ENCODE measurements around the gene RABEP2.

Gene RABEP2

DNA sequence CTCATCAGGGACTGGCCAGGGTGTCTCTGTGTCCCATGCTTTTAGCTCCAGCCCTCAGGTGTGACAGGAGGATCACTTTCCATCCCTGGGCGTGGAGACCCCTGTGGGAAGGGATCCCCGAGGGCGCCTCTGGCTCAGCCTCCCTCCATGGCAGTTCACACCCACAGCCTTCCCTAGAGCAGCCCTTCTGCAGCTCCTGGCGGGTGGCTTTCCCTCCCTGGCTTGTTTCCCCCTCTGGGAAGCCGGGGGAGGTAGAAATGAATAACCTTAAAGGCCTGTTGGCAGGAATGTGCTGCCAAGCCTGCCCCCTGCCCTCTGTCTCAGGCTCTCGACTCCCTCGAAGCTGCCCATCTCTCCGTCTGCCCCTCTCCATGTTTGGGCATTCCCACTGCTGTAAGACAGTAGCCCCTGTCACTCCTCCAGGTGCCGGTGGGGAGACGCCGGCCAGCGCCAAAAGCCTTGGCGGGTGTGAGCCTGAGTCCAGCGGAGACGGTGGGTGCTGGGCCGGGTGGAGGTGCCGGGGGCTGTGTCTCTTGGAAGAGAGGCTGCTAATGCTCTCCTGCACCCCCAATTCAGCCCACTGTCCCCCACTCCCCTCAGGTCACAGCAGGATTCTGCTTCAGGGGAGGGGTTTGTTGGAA is 48.9 kb downstream of the RABEP2 start:
- H3K36me3 ChIP-seq = peaks cover 16 to 36% (median 32%) of the 10 kb centered on the region in 3 donors
- H3K9me3 ChIP-seq = no peaks in the 10 kb centered on the region
- intact Hi-C loops (cut with DNase I; ENCODE audit: low total_unique reads) = no loop called here
- no peak overlapping the region for H3K4me3 ChIP-seq
- peaks cover 0 to 18% (median 12%) of the 10 kb centered on the region in 4 donors for H3K4me1 ChIP-seq
- no peak for DNase-seq
- TF ChIP-seq, protein P1, sequence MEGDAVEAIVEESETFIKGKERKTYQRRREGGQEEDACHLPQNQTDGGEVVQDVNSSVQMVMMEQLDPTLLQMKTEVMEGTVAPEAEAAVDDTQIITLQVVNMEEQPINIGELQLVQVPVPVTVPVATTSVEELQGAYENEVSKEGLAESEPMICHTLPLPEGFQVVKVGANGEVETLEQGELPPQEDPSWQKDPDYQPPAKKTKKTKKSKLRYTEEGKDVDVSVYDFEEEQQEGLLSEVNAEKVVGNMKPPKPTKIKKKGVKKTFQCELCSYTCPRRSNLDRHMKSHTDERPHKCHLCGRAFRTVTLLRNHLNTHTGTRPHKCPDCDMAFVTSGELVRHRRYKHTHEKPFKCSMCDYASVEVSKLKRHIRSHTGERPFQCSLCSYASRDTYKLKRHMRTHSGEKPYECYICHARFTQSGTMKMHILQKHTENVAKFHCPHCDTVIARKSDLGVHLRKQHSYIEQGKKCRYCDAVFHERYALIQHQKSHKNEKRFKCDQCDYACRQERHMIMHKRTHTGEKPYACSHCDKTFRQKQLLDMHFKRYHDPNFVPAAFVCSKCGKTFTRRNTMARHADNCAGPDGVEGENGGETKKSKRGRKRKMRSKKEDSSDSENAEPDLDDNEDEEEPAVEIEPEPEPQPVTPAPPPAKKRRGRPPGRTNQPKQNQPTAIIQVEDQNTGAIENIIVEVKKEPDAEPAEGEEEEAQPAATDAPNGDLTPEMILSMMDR (IDR thresholded peaks at IDR 0.05) = no peak
- no peak overlapping the region for H3K27ac ChIP-seq
- H3K27me3 ChIP-seq = peaks cover 0 to 2% of the 10 kb centered on the region in 2 donors

DNA sequence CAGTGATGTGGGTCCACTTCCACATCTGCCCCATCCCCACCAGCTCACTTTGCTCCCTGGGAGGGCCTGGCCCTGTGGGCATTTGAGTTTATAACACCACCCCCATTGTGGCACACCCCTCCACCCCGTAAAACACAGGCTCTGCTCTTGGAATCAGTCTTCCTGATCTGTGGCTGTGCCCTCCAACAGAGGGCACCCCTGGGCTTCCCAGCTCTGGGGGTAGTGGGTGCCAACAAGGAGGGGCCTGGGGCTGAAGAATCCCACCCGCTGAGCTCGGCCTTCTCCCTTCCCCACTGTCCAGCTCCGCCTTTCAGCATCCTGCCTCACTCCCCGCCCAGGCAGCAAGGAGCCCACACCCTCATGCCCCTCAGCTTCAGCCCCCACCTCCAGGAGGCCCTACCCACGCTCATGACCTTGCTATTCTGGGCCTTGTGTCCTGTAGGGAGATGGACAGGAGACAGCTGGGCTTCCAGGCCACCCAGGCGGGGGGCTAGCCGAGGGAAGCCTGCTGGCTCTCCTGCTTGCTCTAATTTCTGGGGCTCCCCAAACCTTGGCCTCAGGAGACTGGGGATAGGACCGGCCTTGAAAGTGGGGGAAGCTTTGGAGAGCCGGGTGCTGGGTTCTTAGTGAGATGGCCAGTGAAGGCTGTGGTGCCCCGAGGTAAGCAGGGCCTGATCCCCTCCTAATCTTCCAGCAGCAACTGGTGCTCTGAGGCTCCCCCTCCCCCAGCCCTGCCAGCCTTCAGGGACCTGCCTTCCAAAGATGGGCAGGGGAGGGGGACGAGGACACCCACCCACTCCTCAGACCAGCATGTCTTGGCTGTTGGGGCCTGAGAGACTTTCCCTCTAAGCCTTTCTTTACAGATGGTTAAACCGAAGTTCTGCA is 49.7 kb downstream of the RABEP2 start:
- peaks cover 0 to 16% (median 10%) of the 10 kb centered on the region in 4 donors for H3K4me1 ChIP-seq
- intact Hi-C loops (cut with DNase I; ENCODE audit: low total_unique reads) = no loop called here
- no peak overlapping the region for H3K27ac ChIP-seq
- DNase-seq = no peak
- no peak overlapping the region for H3K4me3 ChIP-seq
- TF ChIP-seq, protein P1 (IDR thresholded peaks at IDR 0.05) = no peak
- H3K27me3 ChIP-seq = no peaks in the 10 kb centered on the region
- H3K9me3 ChIP-seq = no peaks in the 10 kb centered on the region
- peaks cover 23 to 44% (median 39%) of the 10 kb centered on the region in 3 donors for H3K36me3 ChIP-seq

DNA sequence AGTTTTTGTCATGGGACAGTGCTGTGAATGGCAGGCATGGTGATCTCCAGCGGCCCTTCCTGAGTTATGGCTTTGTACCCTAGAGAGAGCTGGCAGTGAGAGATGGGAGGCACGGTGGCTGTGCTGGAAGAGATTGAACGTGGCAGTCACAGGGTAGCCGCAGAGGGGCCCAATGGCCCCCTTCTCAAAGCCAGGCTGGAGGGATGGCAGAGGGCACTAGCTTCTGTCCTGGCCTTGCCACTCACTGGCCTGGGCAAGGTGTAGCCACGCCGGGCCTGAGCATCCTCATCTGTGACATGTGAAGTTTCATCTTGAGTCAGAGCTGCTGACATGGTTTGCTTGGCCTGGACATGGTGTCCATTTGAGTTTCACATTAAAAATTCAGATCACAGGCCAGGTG is 50.6 kb downstream of the RABEP2 start:
- TF ChIP-seq, protein P1 (IDR thresholded peaks at IDR 0.05) = no peak
- intact Hi-C loops (cut with DNase I; ENCODE audit: low total_unique reads) = no loop called here
- Histone ChIP-seq H3K27me3 (no peaks in the 10 kb centered on the region), H3K27ac (no peak overlapping the region), H3K36me3 (peaks cover 31 to 54% (median 49%) of the 10 kb centered on the region in 3 donors), H3K4me1 (peaks cover 0 to 6% (median 5%) of the 10 kb centered on the region in 4 donors), H3K9me3 (no peaks in the 10 kb centered on the region), H3K4me3 (no peak overlapping the region)
- DNase-seq = no peak

DNA sequence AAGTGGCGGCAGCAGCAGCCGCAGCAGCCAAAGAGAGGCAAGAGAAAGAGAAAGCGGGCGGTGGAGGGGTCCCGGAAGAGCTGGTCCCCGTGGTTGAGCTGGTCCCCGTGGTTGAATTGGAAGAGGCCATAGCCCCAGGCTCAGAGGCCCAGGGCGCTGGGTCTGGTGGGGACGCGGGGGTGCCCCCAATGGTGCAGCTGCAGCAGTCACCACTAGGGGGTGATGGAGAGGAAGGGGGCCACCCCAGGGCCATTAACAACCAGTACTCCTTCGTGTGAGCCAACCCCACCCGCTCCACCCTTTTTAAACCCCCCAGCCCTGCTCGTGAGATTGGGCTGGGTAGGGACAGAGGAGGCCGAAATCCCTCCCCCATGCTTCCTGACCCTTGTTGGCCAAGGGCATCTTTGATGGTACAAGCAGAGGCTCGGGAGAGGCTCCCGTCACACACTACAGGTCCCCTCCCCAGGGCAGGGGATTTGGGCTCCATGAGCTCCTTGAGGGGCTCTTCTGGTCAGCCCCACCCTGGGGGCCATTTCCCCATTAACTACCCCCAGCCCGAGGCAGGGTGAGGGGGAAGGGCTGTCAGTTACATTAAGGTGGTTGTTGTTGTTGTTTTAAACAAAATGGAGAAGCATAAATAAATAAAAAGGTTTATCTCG is 51.4 kb downstream of the RABEP2 start:
- no peak for DNase-seq
- Histone ChIP-seq H3K9me3 (no peaks in the 10 kb centered on the region), H3K27ac (no peak overlapping the region), H3K4me1 (no peaks in the 10 kb centered on the region), H3K4me3 (no peak overlapping the region), H3K27me3 (no peaks in the 10 kb centered on the region), H3K36me3 (peaks cover 39 to 61% (median 56%) of the 10 kb centered on the region in 3 donors)
- TF ChIP-seq, protein P1 (IDR thresholded peaks at IDR 0.05) = peak; percentile 23 to 47
- intact Hi-C loops (cut with DNase I; ENCODE audit: low total_unique reads) = no loop called here

DNA sequence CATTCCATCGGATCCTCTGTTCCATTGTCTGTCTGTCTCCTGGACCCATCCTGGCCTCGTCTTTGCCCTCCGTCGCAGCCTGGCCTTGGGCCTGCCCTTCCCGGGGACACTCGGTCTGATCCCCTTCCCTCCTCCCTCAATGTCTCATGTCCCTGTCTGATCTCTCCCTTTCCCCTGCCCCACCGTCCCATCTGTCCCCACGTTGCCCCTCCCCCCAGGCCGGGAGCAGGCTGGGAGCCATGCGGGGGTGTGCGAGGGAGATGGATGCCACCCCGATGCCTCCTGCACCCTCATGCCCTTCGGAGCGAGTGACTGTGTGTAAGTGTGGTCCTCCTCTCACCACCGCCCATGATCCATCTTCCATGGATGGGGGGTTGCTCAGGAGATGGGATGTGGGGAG is 52.1 kb downstream of the RABEP2 start:
- TF ChIP-seq, protein P1 (IDR thresholded peaks at IDR 0.05) = no peak
- intact Hi-C loops (cut with DNase I; ENCODE audit: low total_unique reads) = no loop called here
- H3K27me3 ChIP-seq = no peaks in the 10 kb centered on the region
- H3K9me3 ChIP-seq = no peaks in the 10 kb centered on the region
- H3K4me1 ChIP-seq = no peaks in the 10 kb centered on the region
- H3K4me3 ChIP-seq = no peak overlapping the region
- no peak overlapping the region for H3K27ac ChIP-seq
- peaks cover 46 to 68% (median 62%) of the 10 kb centered on the region in 3 donors for H3K36me3 ChIP-seq
- no peak for DNase-seq
